Diencephalon (tissue), 1 donor: ENCODE measurements around the gene LTBP2. TPM values are rescaled to one million over a fixed set of nuclear protein-coding genes. Genes with fewer than 3 reads are reported as not detected.

Source experiments
- total RNA-seq: library from RNA; depleted of rRNA; stranded (reverse); fragments of >200 nt; gene quantifications from one replicate; pipeline ENCODE4 v1.2.3, GENCODE V29; 2014

Gene LTBP2
- total RNA-seq: 1.2 TPM

DNA sequence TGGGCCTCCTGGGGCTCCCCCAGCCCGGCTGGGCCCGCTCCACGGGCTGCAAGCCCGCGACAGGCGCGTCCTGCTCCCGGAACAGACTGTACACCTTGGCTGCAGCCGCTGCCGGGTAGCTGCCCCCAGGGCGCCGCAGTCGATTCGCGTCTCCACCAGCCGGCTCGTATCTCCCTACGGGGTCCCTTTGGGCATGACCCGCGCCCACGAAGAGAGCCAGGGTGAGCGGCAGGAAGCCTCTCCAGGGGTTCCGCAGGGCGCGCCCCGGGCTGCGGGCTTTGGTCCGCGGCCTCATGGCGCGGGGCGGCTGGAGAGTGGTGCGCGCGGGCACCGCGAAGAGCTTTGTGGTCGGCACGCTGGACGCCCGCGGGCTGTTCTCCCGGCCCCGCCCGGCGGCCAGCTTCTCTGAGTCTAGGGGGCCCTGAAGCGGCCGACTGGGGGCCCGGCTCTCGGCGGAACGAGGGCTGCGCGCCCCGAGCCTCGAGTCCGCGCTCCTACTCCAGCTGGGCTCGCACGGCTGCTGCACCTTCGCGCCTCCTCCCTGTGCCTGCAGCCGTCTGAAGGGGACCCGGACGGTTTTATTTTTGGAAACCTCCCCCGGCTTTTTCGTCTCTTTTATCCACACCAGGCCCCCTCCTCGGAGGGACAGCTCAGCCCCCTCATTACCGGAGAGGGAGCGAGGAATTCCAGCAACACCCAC lies at the start of gene LTBP2:
TSS of gene LTBP2 (minus strand) at position 588 of the 700 bp plus-strand sequence. CDS start at position 295, 293 bp downstream.

DNA sequence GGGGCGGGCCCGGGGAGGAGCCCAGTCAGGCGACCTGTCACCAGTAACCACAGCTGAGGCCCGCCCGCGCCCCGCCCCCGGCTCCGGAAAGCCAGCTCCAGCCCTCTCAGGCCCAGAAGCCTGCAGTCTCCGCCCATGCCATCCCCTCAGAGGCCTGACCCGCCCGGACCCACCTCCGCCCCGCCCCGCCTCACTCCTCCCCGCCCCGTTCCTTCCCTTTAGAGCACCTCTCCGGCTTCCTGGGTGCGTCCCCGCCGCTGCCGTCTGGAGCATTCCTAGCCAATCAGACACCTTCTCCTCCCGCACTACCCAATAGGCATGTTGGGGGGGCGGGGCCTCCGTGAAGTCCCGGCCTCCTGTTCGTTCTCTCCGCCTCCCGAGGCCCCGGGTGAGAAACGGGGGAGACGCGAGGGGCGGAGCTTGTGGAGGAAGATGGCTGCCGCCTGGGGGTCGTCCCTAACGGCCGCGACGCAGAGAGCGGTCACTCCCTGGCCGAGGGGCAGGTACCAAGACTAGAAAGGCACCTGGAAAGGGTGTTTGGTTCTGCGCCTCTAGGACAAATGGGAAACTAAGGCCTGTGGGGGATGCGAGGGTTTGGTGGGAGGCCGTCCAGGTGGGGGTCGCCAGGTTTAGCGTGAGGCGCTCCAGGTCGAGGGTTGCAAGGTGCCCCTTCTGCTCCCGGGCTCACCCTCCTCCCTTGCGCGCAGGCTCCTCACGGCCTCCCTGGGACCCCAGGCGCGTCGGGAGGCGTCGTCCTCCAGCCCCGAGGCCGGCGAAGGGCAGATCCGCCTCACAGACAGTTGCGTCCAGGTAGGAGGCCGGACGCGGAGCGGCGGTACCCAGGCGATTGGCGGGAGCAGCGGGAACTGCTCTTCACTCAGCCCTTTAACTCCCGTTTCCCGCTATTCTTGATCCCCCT lies 118.4 kb downstream of the LTBP2 start, which contains the start of gene ISCA2:
TSS of gene ISCA2 (plus strand) at position 423 of the 919 bp plus-strand sequence. CDS start at position 433, 10 bp downstream.

DNA sequence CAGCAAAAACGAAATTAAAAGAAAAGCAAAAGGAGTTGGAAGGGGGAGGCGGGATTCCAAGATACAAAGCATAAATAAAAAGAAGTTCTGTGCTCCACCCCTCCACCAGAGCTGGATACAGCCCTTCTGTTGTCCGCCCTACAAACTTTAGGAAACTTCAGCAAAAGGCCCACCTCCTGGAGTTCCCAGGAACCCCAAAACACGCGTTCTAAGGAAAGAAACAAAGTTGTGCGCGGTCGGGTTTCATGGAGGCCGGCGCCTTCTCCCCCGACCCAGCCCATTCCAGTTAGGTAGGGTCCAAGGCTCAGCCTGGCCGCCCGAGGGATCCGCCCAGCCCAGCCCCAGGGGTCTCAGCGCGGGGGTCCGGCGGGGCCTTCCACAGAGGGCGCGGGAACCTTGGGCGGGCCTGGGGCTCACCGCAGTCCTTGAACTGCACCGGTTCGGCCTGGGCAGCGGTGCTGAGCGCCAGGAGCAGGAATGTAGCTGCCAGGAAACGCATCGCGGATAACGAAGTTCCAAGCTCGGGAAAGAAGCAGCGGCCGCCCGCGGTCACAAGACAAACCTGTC lies 119.2 kb downstream of the LTBP2 start, which contains the start of gene NPC2:
TSS of gene NPC2 (minus strand) at position 530 of the 567 bp plus-strand sequence. CDS start at position 499, 31 bp downstream.

Other genes with a start within 250 kb of the LTBP2 start
- gene SYNDIG1L, start 186.0 kb downstream of the LTBP2 start, total RNA-seq: 32.8 TPM
- 31.8 TPM for gene NPC2, start 118.9 kb downstream of the LTBP2 start, total RNA-seq
- gene ISCA2, start 118.5 kb downstream of the LTBP2 start, total RNA-seq: 25.4 TPM
- gene AREL1, start 100.8 kb upstream of the LTBP2 start, total RNA-seq: 64.4 TPM
- 20.1 TPM for gene FCF1, start 100.9 kb upstream of the LTBP2 start, total RNA-seq
- gene YLPM1, start 151.1 kb upstream of the LTBP2 start, total RNA-seq: 89.7 TPM